ENCODE results near the gene IFFO2.
A peak's percentile ranks its signal among the peaks of the same experiment; 100 is the strongest.

Gene IFFO2

DNA sequence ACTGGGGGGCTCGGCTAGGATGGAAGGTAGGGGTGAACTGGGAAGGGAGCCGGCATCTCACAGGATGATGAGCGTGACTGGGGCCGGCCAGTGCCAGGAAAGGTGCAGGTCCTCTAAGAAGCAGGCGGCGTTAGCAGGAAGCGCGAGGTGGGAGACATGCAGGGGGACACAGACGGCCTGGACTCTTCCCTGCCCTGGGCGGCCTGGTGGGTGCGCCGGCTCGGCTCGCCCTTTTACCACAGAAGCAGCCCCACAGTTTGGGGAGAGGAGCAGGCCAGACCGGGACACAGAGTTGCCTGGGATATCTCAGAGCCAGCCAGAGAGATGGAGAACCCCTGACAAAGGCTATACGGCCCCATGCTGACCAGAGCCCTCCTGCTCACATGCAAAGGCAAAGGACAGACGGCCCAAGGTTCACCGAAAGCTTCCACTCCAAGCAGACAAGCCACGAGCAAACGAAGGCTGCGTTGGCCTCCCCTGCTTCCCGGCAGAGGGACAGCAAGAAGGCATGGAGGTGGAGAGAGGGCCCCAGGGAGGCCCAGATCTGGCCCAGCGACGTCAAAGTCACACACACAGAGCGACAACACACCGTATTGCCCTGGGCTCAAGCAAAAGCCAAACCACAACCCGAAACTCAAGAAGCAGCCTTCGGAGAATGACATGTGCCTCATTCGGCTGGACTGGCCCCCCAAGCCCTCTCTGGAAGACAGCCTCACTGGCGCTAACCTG, 39.2 kb downstream of the IFFO2 start:
- H3K27ac Mint-ChIP-seq = no peak overlapping the region
- peaks cover 13% of the 10 kb centered on the region for H3K4me1 Mint-ChIP-seq (ENCODE audit: low read depth)
- no peaks in the 10 kb centered on the region for H3K27me3 Mint-ChIP-seq
- peaks cover 14% of the 10 kb centered on the region for H3K36me3 Mint-ChIP-seq (ENCODE audit: low read depth)
- no peaks in the 10 kb centered on the region for H3K9me3 Mint-ChIP-seq
- no peak overlapping the region for H3K4me3 Mint-ChIP-seq

DNA sequence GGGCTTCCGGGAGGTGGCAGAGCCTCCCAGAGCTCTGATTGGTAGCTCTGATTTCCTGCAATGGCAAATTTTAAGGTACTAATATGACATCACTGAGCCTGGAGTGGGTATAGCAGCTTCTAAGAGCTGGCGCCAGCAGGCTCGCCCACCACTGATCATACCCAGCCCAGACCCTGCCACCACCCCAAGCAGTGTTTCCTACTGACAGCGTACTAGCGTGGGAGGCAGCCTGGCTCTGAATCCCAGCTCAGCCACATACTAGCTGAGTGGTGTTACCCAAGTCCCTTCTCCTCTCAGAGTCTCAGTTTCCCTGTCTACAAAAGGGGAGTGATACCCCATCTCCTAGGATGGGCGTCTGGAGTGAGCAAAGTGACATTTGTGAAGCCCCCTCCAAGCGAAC, 41.1 kb downstream of the IFFO2 start:
- Mint-ChIP-seq H3K36me3 (ENCODE audit: low read depth) (peaks cover 24% of the 10 kb centered on the region), H3K4me3 (no peak overlapping the region), H3K4me1 (ENCODE audit: low read depth) (peaks cover 7% of the 10 kb centered on the region), H3K27ac (no peak overlapping the region), H3K9me3 (no peaks in the 10 kb centered on the region), H3K27me3 (no peaks in the 10 kb centered on the region)

DNA sequence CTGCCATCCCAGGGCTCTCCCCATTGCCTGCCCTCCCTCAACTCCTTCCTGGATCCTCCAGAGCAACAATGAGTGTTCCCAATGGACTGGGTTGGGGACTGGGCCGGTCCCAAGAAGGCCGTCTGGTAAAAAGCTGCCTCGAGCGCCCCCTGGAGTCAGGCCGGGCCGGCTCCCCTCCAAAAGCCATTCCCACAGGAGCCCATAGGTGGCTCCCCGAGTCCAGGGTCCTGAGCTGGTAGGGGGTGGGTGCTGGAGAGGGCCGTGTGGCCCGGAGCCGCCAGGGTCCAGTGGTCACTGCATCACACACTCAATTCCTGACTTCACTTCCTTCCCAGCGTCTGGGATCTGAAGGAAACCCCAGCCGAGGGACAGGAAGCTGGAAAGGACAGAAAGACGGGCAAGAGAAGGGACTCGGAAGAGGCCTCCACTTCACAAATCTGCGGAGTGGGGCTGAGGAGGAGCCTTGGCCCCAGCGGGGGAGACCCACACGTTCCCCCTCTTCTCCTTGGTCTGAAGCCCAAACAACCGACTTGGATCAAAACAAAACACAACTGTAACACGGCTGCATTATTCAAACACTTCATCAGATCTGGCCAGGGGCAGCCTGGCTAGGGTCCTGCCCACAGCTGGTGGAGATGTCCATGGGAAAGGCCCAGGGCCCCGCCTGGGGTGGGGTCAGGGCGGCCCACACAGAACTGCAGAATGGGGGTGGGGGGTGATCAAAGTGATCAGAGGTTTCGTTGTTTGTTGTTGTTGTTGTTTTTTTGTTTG, 43.2 kb downstream of the IFFO2 start:
- peaks cover 26% of the 10 kb centered on the region for H3K4me1 Mint-ChIP-seq (ENCODE audit: low read depth)
- no peaks in the 10 kb centered on the region for H3K27me3 Mint-ChIP-seq
- no peaks in the 10 kb centered on the region for H3K9me3 Mint-ChIP-seq
- peak overlapping the region; percentile 58 for H3K27ac Mint-ChIP-seq
- H3K36me3 Mint-ChIP-seq (ENCODE audit: low read depth) = peaks cover 43% of the 10 kb centered on the region
- H3K4me3 Mint-ChIP-seq = no peak overlapping the region

DNA sequence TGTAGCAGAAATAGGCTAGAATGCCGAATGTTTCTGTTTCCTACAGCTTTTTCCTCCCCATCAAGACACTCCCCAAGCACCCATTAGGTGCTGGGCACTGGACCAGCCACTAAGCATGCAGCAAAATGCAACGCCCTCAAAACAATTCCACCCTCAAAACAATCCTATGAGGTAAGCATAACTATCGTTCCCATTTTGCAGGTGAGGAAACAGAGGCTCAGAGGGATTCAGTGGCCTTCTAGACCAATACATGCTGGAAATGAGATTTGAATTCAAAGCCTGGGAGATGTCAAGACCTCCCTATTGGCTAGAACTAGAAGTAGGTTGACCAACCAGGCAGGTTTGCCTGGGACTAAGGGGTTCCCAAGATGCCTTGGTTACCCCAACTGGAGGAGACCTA, 43.9 kb downstream of the IFFO2 start:
- H3K4me3 Mint-ChIP-seq = no peak overlapping the region
- peaks cover 33% of the 10 kb centered on the region for H3K4me1 Mint-ChIP-seq (ENCODE audit: low read depth)
- peaks cover 46% of the 10 kb centered on the region for H3K36me3 Mint-ChIP-seq (ENCODE audit: low read depth)
- H3K9me3 Mint-ChIP-seq = no peaks in the 10 kb centered on the region
- no peaks in the 10 kb centered on the region for H3K27me3 Mint-ChIP-seq
- H3K27ac Mint-ChIP-seq = no peak overlapping the region

GRCh38 chr1:18908911-18909771, 47.3 kb downstream of the IFFO2 start:
- Mint-ChIP-seq H3K4me1 (ENCODE audit: low read depth) (peaks cover 35% of the 10 kb centered on the region), H3K36me3 (ENCODE audit: low read depth) (peaks cover 47% of the 10 kb centered on the region), H3K4me3 (no peak overlapping the region), H3K9me3 (no peaks in the 10 kb centered on the region), H3K27ac (peak overlapping the region; percentile 89), H3K27me3 (no peaks in the 10 kb centered on the region)

GRCh38 chr1:18907917-18908845, 48.3 kb downstream of the IFFO2 start:
- peak overlapping the region; percentile 25 for H3K4me3 Mint-ChIP-seq
- H3K27ac Mint-ChIP-seq = peak overlapping the region; percentile 28
- no peaks in the 10 kb centered on the region for H3K9me3 Mint-ChIP-seq
- H3K36me3 Mint-ChIP-seq (ENCODE audit: low read depth) = peaks cover 42% of the 10 kb centered on the region
- peaks cover 40% of the 10 kb centered on the region for H3K4me1 Mint-ChIP-seq (ENCODE audit: low read depth)
- H3K27me3 Mint-ChIP-seq = no peaks in the 10 kb centered on the region

- no peaks in the 10 kb centered on the region for H3K9me3 Mint-ChIP-seq
- H3K36me3 Mint-ChIP-seq (ENCODE audit: low read depth) = peaks cover 41% of the 10 kb centered on the region
- peaks cover 44% of the 10 kb centered on the region for H3K4me1 Mint-ChIP-seq (ENCODE audit: low read depth)
- no peaks in the 10 kb centered on the region for H3K27me3 Mint-ChIP-seq
- H3K27ac Mint-ChIP-seq = peak overlapping the region; percentile 28
- no peak overlapping the region for H3K4me3 Mint-ChIP-seq
Observed at GRCh38 chr1:18907021-18907916, 49.2 kb downstream of the IFFO2 start.

DNA sequence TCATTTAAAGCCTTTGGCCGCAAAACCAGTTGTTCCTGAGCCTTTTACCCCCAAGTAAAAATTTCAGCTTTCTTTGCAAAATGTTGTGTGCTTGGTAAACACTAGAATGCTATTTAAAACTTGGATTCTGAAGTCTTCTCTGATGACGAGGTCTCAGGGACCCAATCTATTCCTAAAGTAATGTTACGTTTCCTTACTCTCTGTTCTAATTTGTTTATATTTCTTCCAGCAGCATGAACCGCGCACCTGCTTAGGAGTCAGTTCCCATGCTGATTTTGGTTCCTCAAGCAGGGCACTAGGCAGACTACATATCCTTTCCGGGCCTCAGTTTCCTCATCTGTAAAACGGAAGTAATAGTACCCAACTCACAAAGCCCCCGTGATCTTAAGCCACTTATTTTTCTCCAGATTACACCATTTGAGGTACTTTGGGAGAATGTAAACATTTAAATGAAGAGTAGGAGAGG, 53.2 kb downstream of the IFFO2 start:
- Mint-ChIP-seq H3K36me3 (ENCODE audit: low read depth) (peaks cover 10% of the 10 kb centered on the region), H3K4me3 (peak overlapping the region; percentile 93), H3K27ac (peak overlapping the region; percentile 98), H3K27me3 (no peaks in the 10 kb centered on the region), H3K4me1 (ENCODE audit: low read depth) (peaks cover 43% of the 10 kb centered on the region), H3K9me3 (no peaks in the 10 kb centered on the region)

DNA sequence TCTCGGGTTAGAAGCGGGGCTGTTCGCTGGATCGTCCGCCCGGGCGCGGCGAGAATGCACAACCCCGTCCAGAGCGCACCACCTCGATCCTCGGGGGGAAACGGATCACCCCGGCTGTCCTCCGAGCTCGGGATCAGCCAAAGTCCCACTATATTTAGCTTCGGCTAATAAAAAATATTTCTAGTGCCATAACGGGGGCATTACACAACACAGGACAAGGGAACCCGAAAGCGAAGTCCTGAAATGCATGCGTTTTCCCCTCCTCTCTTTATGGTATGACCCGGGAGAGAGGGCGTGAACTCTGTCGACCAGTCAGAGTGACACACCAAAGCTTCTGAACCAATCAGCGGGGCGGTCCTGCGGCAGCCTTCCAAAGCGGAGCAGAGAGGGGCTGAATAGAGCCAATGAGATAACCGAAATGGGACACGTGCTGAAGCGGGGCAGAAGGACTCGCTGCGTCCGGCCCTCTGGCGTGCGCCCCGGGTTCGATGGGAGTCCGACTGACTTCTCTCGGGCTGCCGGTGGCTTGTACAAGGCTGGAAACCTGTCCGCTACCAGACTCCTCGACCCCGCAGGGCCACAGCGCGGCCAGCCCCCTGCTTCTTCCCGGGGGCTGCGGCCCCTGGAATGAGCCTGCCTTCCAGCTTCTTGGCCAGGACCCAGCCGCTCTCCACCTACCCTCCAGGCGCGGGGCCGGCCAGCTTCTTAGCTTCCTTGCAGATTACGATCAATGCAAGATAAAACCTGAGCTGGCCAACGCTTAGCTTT, 53.8 kb downstream of the IFFO2 start, which contains the start of gene ALDH4A1:
Gene ALDH4A1, minus strand, starts transcription at position 33 of the 768 bp plus-strand sequence. Its CDS starts 32 bp downstream, at position 1.
- peak within 1 kb of the TSS; percentile 98 for H3K27ac Mint-ChIP-seq
- H3K4me1 Mint-ChIP-seq (ENCODE audit: low read depth) = peaks cover 37% of the 10 kb centered on the region
- peak within 1 kb of the TSS; percentile 93 for H3K4me3 Mint-ChIP-seq
- H3K9me3 Mint-ChIP-seq = no peaks in the 10 kb centered on the region
- H3K36me3 Mint-ChIP-seq (ENCODE audit: low read depth) = peaks cover 4% of the 10 kb centered on the region
- no peaks in the 10 kb centered on the region for H3K27me3 Mint-ChIP-seq

DNA sequence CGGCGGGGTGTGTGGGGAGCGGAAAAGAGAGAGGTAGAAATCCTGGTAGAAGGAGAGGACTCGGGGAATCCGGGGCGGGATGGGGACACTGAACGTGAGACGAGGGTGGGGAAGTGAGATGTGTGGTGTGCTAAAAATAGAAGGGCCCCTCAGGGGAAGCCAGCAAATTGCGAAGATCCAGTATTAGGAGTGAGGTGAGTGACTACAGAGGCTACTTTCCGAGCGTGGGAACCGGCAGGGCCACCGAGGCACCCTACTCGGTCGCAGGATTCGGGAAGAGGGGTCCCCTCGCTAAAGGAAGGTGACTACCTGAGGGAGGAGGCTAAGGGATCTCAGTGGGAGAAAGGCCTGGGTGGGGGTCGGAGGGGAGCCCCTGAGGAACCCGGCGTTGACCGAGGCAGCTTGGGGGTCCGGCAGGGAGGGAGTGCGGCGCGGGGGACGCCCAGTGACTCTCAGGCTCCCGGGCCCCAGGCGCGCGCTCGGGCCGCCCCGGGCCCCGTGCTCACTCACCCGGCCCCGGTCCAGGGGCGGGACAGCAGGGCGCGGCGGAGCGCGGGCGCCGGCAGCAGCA, 54.4 kb downstream of the IFFO2 start:
- H3K27me3 Mint-ChIP-seq = no peaks in the 10 kb centered on the region
- H3K4me3 Mint-ChIP-seq = peak overlapping the region; percentile 93
- no peaks in the 10 kb centered on the region for H3K36me3 Mint-ChIP-seq (ENCODE audit: low read depth)
- H3K9me3 Mint-ChIP-seq = no peaks in the 10 kb centered on the region
- peak overlapping the region; percentile 98 for H3K27ac Mint-ChIP-seq
- H3K4me1 Mint-ChIP-seq (ENCODE audit: low read depth) = peaks cover 33% of the 10 kb centered on the region

DNA sequence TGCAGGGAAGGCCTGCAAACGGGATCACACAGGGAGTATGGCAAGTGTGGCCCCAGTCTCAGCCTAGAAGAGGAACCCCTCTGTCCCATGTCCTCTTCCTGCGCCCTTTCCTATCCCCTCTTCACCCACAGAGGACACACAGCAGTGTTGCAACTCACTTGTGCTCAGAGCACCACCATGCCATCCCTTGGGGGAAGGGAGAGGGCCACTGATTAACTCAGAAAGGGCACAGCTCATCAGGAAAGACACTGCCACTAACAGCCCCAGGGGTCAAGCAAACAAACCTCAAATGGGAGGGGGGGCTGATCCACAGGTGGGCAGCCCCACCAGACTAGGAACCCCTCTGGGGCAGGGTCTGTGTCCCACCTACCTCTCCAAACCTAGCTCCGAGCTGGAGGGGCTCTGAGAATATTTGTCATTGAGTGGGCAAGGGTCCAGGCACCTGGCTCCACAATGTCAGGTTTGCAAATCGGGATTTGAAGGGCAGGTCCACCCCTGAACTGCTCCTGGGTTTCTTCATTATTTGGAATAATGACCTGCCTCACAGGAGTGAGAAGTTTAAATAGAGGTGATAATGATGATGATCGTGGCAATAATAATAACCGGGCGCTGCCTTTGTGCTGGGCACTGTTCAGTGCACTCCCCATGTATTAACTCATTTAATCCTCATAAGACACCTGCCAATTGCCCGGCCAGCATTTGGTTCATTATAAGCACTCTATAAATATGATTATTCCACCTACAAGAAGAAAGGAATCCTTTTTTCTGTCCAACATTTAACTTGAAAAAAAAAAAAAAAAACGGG, 55.1 kb downstream of the IFFO2 start:
- Mint-ChIP-seq H3K4me1 (ENCODE audit: low read depth) (peaks cover 33% of the 10 kb centered on the region), H3K27me3 (no peaks in the 10 kb centered on the region), H3K4me3 (peak overlapping the region; percentile 93), H3K9me3 (no peaks in the 10 kb centered on the region), H3K36me3 (ENCODE audit: low read depth) (no peaks in the 10 kb centered on the region), H3K27ac (peak overlapping the region; percentile 85)

Data from stimulated activated naive CD8-positive, alpha-beta T cell treated with anti-CD3 and anti-CD28 coated beads, Interleukin-15, Interleukin-2, amounts not matched to agents 100 ng/mL and 50 ng/mL, for 24 hours (primary cell).